Vagina (tissue), 2 donors: ENCODE results near the gene NAA80.

Source experiments
- POLR2AphosphoS5 ChIP-seq, 2 donors: sonication (generic); formaldehyde crosslinking; IDR thresholded peaks; one replicate each; pipeline ENCODE4 v1.9.0; 2017; ENCODE audit warnings: antibody characterized with exemption in 2 of 2, mild to moderate bottlenecking in 2 of 2, low read depth in 1 of 2; ENCODE audit not compliant: insufficient read depth in 1 of 2
- TF ChIP-seq, protein P1 (sequence below), 3 experiments: fragments of 450-650 bp in 2 of 3; fragments of 200-600 bp in 1 of 3; sonication (generic) in 1 of 3; IDR thresholded peaks; one replicate each; pipeline ENCODE4 v1.5.1; 2017 to 2019; ENCODE audit warnings: antibody characterized with exemption in 3 of 3, mild to moderate bottlenecking in 2 of 3, moderate library complexity in 2 of 3

DNA sequence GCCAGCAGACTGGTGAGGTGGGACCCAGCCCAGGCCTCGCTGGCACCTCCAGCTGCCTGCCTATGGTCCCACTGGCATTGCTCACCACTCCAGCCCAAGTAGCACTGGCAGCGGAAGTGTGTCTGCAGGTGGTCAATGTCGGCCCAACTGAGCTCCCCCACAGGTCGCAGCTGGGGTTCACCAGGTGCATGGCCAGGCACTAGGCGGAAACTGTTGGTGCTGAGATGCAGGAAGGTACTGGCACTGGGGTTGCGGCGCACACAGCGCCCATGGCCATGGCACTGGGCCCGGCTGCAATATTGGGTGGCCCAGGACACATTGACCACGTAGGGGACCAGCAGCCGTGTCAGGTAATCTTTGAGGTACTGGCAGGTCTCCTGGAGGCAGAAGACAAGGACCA lies 19.0 kb upstream of the NAA80 start:
- TF ChIP-seq, protein P1, sequence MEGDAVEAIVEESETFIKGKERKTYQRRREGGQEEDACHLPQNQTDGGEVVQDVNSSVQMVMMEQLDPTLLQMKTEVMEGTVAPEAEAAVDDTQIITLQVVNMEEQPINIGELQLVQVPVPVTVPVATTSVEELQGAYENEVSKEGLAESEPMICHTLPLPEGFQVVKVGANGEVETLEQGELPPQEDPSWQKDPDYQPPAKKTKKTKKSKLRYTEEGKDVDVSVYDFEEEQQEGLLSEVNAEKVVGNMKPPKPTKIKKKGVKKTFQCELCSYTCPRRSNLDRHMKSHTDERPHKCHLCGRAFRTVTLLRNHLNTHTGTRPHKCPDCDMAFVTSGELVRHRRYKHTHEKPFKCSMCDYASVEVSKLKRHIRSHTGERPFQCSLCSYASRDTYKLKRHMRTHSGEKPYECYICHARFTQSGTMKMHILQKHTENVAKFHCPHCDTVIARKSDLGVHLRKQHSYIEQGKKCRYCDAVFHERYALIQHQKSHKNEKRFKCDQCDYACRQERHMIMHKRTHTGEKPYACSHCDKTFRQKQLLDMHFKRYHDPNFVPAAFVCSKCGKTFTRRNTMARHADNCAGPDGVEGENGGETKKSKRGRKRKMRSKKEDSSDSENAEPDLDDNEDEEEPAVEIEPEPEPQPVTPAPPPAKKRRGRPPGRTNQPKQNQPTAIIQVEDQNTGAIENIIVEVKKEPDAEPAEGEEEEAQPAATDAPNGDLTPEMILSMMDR (IDR thresholded peaks at IDR 0.05): no peak
- no peak for TF ChIP-seq POLR2AphosphoS5 (IDR thresholded peaks at IDR 0.05; ENCODE audit: insufficient read depth in 1 of 2, low read depth in 1 of 2)
